ENCODE results near the gene MMP24OS. TPM values are rescaled to one million over a fixed set of nuclear protein-coding genes. Genes with fewer than 3 reads are reported as not detected.

The MMP24OS gene
- total RNA-seq, 4 donors from 2014 or later, result 25.2 to 46.8 (median 35.2) TPM

DNA sequence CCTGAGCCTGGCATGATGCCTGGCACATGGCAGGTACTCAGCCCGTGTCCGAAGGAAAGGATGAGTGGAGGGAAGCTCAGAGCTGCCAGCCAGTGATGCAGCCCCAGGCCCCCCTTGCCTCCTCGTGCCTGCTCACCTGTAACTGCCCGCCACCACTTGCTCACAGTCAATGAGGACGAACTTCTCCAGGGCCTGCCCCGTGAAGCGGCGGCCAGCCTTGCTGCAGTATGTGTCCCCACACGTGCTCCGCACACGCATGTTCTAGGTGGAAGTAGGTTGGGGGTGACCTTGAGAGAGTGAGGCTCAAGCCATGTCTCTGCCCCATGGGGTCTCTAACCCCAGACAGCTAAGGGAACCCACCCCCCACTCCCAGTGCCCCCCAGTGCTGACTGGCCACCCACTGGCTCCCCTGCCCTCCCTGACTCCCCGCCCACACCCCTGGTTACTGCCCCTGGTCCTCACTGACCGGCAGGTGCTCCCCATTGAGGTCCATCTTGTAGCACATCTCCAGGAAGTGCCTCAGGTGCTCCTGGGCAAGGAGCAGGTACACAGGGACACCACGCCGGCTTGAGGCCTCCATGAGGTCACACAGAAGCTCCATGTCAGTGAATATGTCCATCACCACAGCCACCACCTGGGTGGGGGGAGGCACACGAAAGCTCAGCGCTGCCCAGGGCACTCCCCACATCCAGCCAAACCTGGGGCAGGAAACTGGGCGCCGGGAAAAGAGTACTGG lies 10.6 kb upstream of the MMP24OS start:
- Histone ChIP-seq H3K27me3 (no peaks in the 10 kb centered on the region), H3K4me3 (no peak overlapping the region), H3K27ac (no peak overlapping the region), H3K4me1 (peaks cover 36% of the 10 kb centered on the region), H3K36me3 (no peaks in the 10 kb centered on the region), H3K9me3 (no peaks in the 10 kb centered on the region)
- TF ChIP-seq POLR2AphosphoS5 (IDR thresholded peaks at IDR 0.05), result no peak
- no peak for TF ChIP-seq EP300 (IDR thresholded peaks at IDR 0.05)
- no peak for TF ChIP-seq POLR2A (IDR thresholded peaks at IDR 0.05)
- TF ChIP-seq, protein P1, sequence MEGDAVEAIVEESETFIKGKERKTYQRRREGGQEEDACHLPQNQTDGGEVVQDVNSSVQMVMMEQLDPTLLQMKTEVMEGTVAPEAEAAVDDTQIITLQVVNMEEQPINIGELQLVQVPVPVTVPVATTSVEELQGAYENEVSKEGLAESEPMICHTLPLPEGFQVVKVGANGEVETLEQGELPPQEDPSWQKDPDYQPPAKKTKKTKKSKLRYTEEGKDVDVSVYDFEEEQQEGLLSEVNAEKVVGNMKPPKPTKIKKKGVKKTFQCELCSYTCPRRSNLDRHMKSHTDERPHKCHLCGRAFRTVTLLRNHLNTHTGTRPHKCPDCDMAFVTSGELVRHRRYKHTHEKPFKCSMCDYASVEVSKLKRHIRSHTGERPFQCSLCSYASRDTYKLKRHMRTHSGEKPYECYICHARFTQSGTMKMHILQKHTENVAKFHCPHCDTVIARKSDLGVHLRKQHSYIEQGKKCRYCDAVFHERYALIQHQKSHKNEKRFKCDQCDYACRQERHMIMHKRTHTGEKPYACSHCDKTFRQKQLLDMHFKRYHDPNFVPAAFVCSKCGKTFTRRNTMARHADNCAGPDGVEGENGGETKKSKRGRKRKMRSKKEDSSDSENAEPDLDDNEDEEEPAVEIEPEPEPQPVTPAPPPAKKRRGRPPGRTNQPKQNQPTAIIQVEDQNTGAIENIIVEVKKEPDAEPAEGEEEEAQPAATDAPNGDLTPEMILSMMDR (IDR thresholded peaks at IDR 0.05), result no peak
- no peak for DNase-seq (ENCODE audit: low spot score in 2 of 2)
- WGBS, result 82% methylated on average over 9 of the region's 19 CpGs

- Histone ChIP-seq H3K27ac (no peak overlapping the region), H3K27me3 (no peaks in the 10 kb centered on the region), H3K9me3 (no peaks in the 10 kb centered on the region), H3K36me3 (no peaks in the 10 kb centered on the region), H3K4me3 (no peak overlapping the region), H3K4me1 (peaks cover 43% of the 10 kb centered on the region)
- no peak for TF ChIP-seq POLR2AphosphoS5 (IDR thresholded peaks at IDR 0.05)
- TF ChIP-seq EP300 (IDR thresholded peaks at IDR 0.05), result no peak
- TF ChIP-seq POLR2A (IDR thresholded peaks at IDR 0.05), result no peak
- TF ChIP-seq, protein P1 (IDR thresholded peaks at IDR 0.05), result no peak
- WGBS, result 95% methylated on average over 15 of the region's 28 CpGs
- no peak for DNase-seq (ENCODE audit: low spot score in 2 of 2)
Measured at GRCh38 chr20:35287509-35288324, 9.8 kb upstream of the MMP24OS start.

DNA sequence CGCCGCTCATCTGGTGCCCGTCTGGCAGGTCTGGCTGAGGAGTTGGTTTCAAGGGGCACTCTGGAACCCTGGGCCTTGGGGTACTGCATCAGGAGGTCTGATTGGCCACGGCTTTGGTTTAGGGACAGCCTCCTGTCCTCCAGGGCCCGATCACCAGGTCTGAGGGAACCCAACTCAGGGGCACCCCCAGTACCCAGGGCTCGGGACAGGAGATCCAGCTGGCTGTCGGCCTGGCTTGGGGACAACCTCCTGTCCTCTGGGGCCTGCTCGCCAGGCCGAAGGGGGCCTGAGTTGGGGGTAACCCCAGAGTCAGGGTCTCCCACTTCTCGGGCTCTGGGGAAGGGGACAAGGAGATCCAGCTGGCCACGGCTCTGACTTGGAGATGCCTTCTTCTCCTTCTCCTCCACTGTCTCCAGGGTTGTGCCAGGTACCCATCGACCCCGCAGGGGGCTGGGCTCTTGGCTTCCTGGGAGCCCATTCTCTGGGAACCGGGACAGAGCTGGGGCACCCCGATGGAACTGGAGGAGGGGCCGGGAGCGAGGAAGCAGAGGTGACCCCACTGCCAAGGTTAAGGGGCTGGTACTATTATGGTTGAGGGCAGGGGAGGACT lies 9.1 kb upstream of the MMP24OS start:
- 93% methylated on average over 7 of the region's 17 CpGs for WGBS
- Histone ChIP-seq H3K4me3 (no peak overlapping the region), H3K9me3 (no peaks in the 10 kb centered on the region), H3K27me3 (no peaks in the 10 kb centered on the region), H3K27ac (no peak overlapping the region), H3K4me1 (peaks cover 45% of the 10 kb centered on the region), H3K36me3 (no peaks in the 10 kb centered on the region)
- no peak for DNase-seq (ENCODE audit: low spot score in 2 of 2)
- TF ChIP-seq EP300 (IDR thresholded peaks at IDR 0.05), result no peak

- no peaks in the 10 kb centered on the region for H3K27me3 ChIP-seq
- no peak overlapping the region for H3K27ac ChIP-seq
- H3K36me3 ChIP-seq, result no peaks in the 10 kb centered on the region
- peaks cover 44% of the 10 kb centered on the region for H3K4me1 ChIP-seq
- H3K9me3 ChIP-seq, result no peaks in the 10 kb centered on the region
- no peak for TF ChIP-seq POLR2AphosphoS5 (IDR thresholded peaks at IDR 0.05)
- no peak for TF ChIP-seq POLR2A (IDR thresholded peaks at IDR 0.05)
- no peak for TF ChIP-seq EP300 (IDR thresholded peaks at IDR 0.05)
- TF ChIP-seq, protein P1 (IDR thresholded peaks at IDR 0.05), result no peak
- WGBS, result 93% methylated on average over 7 of the region's 12 CpGs
- no peak overlapping the region for H3K4me3 ChIP-seq
- DNase-seq (ENCODE audit: low spot score in 2 of 2), result no peak
Measured at GRCh38 chr20:35286077-35286898, 8.4 kb upstream of the MMP24OS start.

DNA sequence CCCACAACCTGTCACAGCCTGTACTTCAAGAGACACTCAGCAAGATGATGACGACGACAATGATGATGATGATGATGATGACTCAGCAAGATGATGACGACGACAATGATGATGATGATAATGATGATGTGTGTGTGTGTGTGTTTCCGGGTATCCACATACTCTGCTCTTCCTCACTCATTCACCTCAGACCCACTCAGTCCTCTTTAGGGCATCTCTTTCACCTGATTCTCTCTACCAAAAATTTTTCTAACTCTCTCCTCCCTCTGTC lies 7.8 kb upstream of the MMP24OS start:
- Histone ChIP-seq H3K27me3 (no peaks in the 10 kb centered on the region), H3K4me1 (peaks cover 39% of the 10 kb centered on the region), H3K27ac (no peak overlapping the region), H3K4me3 (no peak overlapping the region), H3K9me3 (no peaks in the 10 kb centered on the region), H3K36me3 (peaks cover under 1% of the 10 kb centered on the region)
- TF ChIP-seq, protein P1 (IDR thresholded peaks at IDR 0.05), result no peak
- TF ChIP-seq EP300 (IDR thresholded peaks at IDR 0.05), result no peak
- TF ChIP-seq POLR2A (IDR thresholded peaks at IDR 0.05), result no peak
- TF ChIP-seq POLR2AphosphoS5 (IDR thresholded peaks at IDR 0.05), result no peak
- no peak for DNase-seq (ENCODE audit: low spot score in 2 of 2)
- 54% methylated on average over 5 of the region's 5 CpGs for WGBS
